ENCODE data around the gene SOCS3.

The SOCS3 gene

DNA sequence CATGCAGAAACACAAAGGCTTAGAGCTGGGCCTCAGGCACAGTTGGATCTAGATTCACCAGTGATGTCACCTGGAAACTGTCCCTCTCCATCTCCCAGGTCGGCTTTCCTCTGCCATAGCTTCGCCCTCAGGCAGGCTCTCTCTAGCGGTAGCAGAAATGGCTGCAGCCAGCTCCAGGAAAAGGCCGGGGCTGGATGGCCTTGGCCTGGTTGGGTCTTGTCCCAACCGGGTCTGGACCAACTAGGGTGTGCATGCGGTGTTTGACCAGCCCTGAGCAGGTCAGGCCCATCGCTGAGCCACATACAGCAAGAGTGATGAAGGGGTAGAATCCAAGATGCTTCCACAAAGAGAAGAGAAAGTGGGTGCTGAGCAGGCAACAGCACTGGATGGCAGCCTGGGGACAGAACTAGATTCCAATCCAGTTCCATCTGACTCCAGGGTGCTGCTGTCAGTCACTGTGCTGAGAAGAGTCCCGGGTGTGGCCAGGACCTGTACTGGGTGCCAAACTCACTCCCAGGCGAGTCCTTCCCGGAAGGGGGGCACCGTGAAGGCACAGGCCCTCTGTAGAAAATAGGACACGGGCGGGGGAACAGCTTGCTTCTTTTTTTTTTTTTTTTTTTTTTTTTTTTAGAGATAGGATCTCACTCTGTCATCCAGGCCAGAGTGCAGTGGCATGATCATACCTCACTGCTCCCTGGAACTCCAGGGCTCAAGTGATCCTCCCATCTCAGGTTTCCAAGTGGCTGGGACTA, 51.8 kb downstream of the SOCS3 start:
- no peak for DNase-seq (ENCODE audit: low read depth)

DNA sequence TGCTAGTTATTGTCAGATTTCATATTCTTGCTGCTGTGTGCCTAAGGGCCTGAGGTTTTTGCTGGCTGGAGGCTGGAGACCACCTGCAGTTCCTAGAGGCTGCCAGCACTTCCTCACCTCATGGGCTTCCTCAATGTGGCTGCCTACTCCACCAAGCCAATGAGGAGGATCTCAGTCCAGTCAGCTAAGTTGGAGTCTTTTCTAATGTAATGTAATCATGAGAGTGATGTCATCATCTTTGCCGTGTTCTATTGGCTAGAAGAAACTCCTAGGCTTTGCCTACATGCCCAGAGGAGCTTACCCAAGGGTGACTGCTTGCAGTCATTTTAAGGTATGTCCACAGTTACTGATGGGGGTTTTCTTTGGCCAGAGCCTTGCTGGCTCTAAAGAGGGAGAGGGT, 53.0 kb downstream of the SOCS3 start:
- DNase-seq (ENCODE audit: low read depth): no peak

Data from activated gamma-delta T cell treated with anti-CD3 and anti-CD28 coated beads, Interleukin-2, amount 50 U/mL, for 16 hours (primary cell).